Glomerular visceral epithelial cell (primary cell): Measurements from ENCODE around the gene DLGAP1.

Experiments
- DNase-seq: peaks from one replicate; pipeline ENCODE4 v3.0.0-alpha.2; 2016; ENCODE audit errors: extremely low spot score

Gene DLGAP1

DNA sequence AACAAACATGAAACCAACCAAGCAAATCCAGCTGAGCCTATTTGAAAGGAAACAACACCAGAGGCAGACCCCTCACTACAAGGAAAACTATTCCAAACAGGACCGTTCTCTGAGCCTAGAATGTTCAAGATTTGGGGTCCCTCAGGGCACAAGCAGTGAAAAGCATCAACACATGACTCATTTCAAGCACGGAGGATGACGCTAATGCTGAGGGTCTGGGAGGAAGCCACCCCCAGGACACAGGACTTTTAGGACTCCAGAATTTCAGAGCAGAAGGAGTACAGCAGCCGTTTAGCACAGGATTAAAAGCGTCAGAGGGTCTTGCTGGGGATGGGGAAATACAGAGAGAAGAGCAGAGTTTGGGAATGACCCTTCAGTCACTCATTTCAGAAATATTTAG, 168.9 kb downstream of the DLGAP1 start:
- no peak for DNase-seq

- no peak for DNase-seq
These were observed 169.6 kb downstream of the DLGAP1 start for GRCh38 chr18:4285525-4285924.

- no peak for DNase-seq
These were observed 170.6 kb downstream of the DLGAP1 start for GRCh38 chr18:4284528-4284927.

DNA sequence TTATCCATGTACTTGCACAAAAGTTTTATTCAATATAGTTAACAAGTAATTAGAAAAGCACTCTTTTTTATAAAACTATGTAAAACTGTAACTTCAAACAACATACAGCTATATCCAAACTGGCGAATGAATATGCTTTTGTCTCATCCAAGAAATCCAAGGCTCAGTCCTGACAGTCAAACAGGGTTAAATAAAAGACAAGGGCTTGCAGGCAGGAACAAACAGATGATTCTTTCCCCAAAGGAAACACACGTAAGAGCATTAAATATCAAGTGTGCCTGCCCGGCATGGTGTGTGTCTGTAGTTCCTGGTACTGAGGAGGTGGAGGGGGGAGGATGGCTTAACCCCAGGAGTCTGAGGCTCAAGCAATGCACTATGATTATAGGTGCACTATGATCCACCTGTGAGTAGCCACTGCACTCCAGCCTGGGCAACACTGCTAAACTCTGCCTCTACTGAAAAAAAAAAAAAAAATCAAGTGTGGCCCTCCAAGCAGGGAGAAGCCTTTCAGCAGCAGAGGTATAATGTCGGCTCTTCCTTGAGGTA, 171.3 kb downstream of the DLGAP1 start:
- no peak for DNase-seq

GRCh38 chr18:4282954-4283353, 172.2 kb downstream of the DLGAP1 start:
- DNase-seq = no peak

- no peak for DNase-seq
These were observed 178.0 kb downstream of the DLGAP1 start for GRCh38 chr18:4276953-4277585.

DNA sequence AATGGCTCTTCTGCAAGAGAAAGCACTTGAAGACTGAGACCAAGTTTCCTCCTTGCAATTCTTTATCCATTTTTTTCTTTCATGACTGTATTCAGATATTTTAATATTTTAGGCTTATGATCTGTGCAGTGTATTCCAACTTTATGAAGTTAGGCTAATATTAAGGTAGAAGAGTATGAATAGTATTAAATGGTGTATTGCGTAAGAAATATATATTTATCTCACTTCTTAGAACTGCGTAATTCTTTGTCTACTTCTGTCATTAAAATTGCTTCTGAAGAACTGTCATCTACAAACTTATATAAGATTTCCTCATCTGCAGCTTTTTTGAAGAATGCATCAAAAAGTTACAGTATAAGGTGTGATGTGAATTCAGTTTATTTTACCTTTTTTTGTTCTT, 183.2 kb downstream of the DLGAP1 start:
- DNase-seq = no peak

- DNase-seq = no peak
These were observed 184.1 kb downstream of the DLGAP1 start for GRCh38 chr18:4270988-4271387.

- no peak for DNase-seq
These were observed 185.1 kb downstream of the DLGAP1 start for GRCh38 chr18:4270016-4270415.

GRCh38 chr18:4267641-4268040, 187.5 kb downstream of the DLGAP1 start:
- no peak for DNase-seq

GRCh38 chr18:4264347-4264791, 190.7 kb downstream of the DLGAP1 start:
- DNase-seq = no peak

DNA sequence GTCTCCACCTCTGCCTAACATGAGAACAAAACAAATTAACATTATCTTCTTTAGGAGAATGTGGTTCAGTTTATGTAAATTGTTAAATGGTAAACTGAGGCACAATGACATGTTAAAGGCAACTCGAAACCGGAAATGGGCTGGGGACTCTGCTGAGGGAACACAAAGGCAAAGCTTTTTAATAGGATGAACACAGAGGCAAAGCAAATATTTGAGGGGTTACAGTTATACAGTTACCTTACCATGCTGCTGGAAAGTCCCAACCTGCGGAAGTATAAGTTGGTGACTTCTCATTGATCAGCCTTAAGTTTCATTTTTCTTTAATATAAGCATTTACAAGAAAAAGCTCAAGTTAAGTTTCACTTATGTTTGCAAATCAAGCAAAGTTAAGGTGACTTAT, 195.0 kb downstream of the DLGAP1 start:
- no peak for DNase-seq

DNA sequence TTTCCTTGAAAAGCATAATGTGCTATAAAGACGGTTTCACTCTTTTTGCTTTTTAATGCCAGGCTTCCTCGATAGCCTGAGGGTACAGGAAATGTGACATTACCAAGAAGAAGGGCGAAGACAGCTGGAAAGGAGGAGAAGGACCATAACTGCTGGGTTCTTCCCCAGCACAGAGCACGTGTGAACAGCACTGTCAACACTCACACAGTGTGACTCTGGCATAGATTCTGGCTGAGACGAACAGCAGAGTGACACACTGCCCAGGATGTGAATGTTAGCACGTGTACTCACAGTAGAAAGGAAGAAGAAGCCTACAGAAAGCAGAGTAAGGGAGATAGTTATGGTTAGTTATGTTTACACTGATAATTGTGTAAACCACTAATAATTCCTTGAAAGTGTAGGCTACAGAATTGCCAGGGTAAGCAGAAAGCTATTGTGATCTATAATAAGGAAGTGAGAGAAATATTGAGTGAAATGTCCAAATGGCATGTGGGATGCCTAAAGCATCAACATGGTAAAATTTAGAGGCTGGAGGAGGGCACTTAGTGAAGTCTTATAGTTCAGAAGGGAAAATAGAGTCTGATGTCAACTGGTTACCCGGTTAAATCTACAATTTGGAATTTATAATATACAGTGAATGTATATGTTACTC, 198.2 kb downstream of the DLGAP1 start:
- DNase-seq = no peak

DNA sequence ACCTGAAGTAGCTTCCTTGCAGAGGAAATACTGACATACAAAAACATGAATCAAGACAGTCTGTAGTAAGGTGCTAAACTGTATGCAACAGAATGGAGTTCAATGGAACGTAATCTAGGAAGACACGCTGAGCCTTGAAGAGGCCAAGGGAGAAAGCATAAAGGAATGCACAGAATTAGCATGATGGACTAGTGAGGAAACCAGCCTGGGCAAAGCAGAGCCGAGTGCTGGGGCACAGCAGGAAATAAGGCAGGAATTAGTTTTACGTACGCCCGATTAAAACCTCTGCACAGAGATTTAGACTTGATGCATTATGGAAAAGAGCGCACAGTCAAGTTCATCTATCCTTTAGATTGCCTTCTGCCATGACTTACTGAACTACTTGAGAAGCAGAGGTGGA, 200.3 kb downstream of the DLGAP1 start:
- DNase-seq = no peak

DNA sequence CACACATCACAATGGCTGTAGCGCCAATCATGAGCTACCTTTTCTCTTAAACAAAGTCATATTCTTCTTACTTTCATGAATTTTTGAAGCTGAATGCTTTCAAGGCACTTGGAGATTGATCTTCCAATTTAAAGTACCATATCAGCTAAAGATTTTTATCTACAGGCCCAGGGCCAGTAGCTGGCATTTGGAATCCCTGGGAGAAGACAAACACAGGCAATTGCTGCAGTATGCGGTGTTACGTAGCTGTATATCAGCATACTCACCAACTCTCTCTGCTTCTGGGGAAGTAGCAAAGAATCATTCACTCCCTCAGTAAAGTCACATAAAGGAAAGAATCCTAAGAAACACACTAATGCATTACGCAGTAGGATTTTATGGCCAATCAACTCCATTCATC, 202.3 kb downstream of the DLGAP1 start:
- DNase-seq = no peak

DNA sequence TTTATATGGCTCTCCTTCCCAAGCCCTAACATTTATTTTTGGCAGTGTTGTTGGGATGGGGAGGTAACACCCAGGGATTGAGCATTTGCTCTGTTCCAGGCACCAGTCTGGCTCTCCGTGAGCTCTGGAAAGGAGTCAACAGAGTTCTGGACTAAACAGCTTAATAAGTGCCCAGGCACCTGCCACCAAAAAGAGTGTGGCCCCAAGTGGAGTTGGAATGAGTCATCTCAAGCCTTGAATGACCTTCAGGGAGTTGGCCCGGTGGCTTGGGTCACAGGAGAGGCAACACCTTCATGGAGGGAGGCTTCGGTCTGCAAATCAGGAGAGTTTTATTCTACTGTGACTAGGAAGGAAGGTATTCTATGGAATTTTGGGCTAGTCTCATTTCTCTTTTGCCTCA, 203.2 kb downstream of the DLGAP1 start:
- no peak for DNase-seq

DNA sequence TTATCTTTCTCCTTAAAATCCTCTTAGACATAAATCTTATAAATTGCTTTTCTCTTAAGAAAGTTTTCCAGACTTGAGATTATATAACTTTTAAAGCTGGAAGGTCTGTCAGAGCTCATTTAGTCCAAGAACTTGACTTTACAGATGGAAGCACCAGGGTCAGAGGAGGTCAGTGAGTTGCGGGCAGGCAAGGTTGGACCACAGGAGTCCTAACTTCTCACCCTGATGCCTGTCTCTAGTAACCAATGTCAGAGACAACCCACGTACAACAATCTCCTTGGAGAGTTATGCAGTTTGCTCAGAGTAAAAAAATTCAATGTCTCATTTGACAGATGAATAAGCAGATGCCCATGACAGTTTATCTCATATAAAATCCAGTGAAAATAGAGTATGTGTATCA, 203.9 kb downstream of the DLGAP1 start:
- no peak for DNase-seq

DNA sequence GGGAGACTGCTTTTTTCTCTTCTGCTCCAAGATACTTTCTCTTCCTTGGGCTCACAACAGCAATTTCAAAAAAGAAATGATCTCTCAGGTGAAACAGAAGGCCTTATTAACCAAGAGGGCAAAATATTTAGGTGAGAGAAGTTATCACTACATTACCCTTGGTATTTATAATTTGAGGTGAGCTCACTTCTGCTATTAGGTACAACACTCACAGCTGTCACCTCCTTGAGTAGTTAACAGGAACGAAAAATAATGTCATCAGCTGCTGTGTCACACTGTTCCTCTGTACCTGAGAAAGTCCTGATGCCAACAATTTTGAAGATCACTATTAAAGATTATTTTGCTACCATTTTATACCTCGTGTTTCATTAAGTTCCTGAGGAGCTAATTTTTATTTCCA, 205.0 kb downstream of the DLGAP1 start:
- DNase-seq = no peak

DNA sequence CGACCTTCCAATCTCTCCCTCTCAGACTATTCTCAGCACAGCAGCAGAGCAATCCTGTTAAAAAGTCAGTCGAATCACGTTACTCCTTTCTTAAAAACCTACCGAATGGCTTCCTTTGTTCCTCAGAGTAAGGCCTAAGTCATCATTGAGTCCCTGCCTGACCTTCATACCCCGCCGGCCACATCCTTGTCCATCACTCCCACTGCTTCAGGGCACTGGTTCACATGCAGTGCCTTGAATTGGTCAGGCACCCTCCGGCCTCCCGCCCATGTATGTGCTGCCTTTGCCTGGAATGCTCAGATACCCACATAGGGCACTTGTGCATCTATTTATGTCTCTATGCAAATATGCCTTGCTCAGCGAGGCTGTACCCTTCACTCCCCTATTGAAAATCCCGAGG, 206.4 kb downstream of the DLGAP1 start:
- no peak for DNase-seq

DNA sequence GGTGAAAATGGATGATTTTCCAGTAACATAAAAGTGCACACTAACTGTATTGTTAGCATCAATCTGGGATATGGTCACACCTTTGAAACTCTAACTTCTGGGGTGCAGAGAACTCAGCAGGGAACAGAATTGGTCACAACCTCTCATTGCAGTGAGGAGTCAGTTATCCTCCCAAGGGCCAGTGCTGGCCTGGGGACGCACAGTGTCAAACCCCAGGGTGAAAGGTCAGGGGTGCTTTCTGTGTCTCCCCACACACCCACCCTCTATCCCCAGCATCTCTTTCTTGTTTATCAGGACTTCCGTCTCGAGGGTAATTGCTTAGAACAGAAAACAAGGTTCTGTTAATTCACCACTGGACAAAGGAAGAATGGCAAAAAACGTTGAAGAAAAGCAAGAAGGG, 208.7 kb downstream of the DLGAP1 start:
- no peak for DNase-seq

- DNase-seq = no peak
These were observed 209.7 kb downstream of the DLGAP1 start for GRCh38 chr18:4245456-4245855.

DNA sequence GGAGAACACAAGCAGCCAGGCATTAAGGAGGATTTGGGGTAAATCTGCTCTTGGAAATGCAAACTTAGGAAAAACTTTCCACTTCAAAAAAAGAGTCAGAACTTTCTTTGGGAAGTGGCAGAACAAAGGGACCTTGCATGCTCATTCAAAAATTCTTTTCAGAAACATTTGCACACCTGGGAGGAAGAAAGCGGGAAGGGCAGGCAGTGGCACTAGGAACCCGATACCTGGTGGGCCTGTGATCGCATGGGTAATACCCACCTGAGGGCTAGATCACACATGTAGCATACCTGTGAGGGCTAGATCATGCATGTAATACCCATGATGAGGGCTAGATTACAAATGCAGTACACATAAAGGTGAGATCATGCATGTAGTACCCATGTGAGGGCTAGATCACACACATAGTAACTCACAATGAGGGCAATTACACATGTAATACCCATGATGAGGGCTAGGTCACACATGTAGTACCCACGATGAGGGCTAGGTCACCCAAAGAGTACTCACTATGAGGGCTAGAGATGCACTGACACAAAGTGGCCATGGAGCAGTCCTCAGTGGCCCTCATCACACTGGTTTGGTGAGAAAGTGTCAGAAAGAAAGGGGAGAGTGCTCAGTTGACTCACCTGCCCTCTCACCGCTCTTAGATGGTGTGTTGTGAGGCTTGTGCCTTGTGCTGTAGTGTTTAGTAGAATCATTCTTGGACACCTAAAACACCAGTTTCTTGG, 212.5 kb downstream of the DLGAP1 start:
- DNase-seq = no peak

GRCh38 chr18:4241090-4241617, 214.0 kb downstream of the DLGAP1 start:
- DNase-seq = no peak
